GM23338 (cell line): ENCODE data around the gene PCBP3. TPM values are rescaled to one million over a fixed set of nuclear protein-coding genes. Genes with fewer than 3 reads are reported as not detected.

Experiments
- EZH2phosphoT487 ChIP-seq: fragments of 200-600 bp; sonication (generic); IDR thresholded peaks from one replicate; pipeline ENCODE4 v1.8.1; 2018; ENCODE audit warnings: antibody characterized with exemption; ENCODE audit not compliant: unreplicated experiment
- POLR2AphosphoS5 ChIP-seq: IDR thresholded peaks from 2 replicates; pipeline ENCODE4 v1.6.1; 2016; ENCODE audit warnings: antibody characterized with exemption, low read depth
- ZNF331 ChIP-seq: fragments of 250-450 bp; sonication (Bioruptor Pico); IDR thresholded peaks from 2 replicates; pipeline ENCODE4 v1.5.0; 2020; ENCODE audit warnings: low read depth, mild to moderate bottlenecking, moderate library complexity
- ZNF462 ChIP-seq: fragments of 250-450 bp; sonication (Bioruptor Pico); IDR thresholded peaks from 2 replicates; pipeline ENCODE4 v1.5.0; 2020; ENCODE audit warnings: mild to moderate bottlenecking, moderate library complexity
- polyA plus RNA-seq: library from polyadenylated mRNA; unstranded; fragments of >200 nt; fragmentation: Nextera tagmentation; extraction: Ambion mirVana; gene quantifications from 2 replicates; pipeline ENCODE4 v1.2.1, GENCODE V29; 2016
- total RNA-seq: library from RNA; depleted of rRNA; stranded (reverse); fragments of >200 nt; shearing (Covaris generic); gene quantifications from 2 replicates; pipeline ENCODE4 v1.2.3, GENCODE V29; 2014
- TF ChIP-seq, protein P1 (sequence below): IDR thresholded peaks from one replicate; pipeline ENCODE4 v1.6.1; 2018; ENCODE audit warnings: antibody characterized with exemption; ENCODE audit not compliant: unreplicated experiment

The PCBP3 gene
- total and polyA plus RNA-seq, 2 experiments from 2014 or later: 7.1 to 9.1 TPM

GRCh38 chr21:45727390-45727789 is 83.9 kb downstream of the PCBP3 start (continued):
- no peak for TF ChIP-seq ZNF462
- TF ChIP-seq EZH2phosphoT487: no peak
- TF ChIP-seq, protein P1, sequence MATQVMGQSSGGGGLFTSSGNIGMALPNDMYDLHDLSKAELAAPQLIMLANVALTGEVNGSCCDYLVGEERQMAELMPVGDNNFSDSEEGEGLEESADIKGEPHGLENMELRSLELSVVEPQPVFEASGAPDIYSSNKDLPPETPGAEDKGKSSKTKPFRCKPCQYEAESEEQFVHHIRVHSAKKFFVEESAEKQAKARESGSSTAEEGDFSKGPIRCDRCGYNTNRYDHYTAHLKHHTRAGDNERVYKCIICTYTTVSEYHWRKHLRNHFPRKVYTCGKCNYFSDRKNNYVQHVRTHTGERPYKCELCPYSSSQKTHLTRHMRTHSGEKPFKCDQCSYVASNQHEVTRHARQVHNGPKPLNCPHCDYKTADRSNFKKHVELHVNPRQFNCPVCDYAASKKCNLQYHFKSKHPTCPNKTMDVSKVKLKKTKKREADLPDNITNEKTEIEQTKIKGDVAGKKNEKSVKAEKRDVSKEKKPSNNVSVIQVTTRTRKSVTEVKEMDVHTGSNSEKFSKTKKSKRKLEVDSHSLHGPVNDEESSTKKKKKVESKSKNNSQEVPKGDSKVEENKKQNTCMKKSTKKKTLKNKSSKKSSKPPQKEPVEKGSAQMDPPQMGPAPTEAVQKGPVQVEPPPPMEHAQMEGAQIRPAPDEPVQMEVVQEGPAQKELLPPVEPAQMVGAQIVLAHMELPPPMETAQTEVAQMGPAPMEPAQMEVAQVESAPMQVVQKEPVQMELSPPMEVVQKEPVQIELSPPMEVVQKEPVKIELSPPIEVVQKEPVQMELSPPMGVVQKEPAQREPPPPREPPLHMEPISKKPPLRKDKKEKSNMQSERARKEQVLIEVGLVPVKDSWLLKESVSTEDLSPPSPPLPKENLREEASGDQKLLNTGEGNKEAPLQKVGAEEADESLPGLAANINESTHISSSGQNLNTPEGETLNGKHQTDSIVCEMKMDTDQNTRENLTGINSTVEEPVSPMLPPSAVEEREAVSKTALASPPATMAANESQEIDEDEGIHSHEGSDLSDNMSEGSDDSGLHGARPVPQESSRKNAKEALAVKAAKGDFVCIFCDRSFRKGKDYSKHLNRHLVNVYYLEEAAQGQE: no peak
- TF ChIP-seq POLR2AphosphoS5: no peak
- no peak for TF ChIP-seq ZNF331 (CRISPR knock-in tag)
